ENCODE measurements around the gene PRKRIP1.
"Not testable (repeated sequence)": the region's sequence is repeated elsewhere in the genome, so short reads cannot be mapped to it uniquely, and the experiment has no call there.

The PRKRIP1 gene

DNA sequence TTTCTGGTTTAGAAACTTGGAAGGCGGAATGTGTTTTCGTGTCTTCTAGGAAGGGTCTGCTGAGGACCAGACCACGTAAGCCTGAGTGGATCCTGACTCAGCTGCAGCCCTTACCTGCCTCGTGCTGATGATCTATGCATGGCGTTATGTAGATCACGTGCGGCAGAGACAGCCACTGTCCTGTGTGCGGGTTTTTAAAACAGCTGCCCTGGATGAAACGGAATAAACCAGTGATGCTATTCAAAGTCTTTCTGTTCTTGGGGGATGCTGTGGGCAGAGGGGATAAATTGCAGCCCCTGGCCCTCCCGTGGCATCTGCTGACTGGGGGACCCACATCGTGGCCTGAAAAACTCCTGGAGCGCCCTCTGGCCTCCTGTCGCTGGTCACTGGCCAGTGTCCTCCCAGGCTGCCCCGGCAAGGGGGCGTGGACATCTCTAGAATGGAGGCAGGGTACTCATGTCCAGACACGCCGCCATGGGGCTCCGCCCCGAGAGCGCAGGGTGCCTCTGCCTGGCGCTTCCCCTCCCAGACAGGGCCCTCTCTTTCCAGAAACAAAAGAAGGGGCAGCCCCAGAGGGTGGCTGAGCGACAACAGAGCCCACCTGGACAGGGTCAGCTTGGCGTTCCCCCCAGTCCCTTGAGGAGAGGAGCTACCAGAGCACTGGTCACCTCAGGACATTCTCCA, 55.4 kb downstream of the PRKRIP1 start:
- Mint-ChIP-seq H3K4me3 (no peak overlapping the region), H3K27ac (no peak overlapping the region), H3K4me1 (no peaks in the 10 kb centered on the region), H3K27me3 (ENCODE audit: low read depth) (no peaks in the 10 kb centered on the region), H3K36me3 (ENCODE audit: low read depth) (peaks cover 5% of the 10 kb centered on the region), H3K9me3 (no peaks in the 10 kb centered on the region)
- TF ChIP-seq, protein P1, sequence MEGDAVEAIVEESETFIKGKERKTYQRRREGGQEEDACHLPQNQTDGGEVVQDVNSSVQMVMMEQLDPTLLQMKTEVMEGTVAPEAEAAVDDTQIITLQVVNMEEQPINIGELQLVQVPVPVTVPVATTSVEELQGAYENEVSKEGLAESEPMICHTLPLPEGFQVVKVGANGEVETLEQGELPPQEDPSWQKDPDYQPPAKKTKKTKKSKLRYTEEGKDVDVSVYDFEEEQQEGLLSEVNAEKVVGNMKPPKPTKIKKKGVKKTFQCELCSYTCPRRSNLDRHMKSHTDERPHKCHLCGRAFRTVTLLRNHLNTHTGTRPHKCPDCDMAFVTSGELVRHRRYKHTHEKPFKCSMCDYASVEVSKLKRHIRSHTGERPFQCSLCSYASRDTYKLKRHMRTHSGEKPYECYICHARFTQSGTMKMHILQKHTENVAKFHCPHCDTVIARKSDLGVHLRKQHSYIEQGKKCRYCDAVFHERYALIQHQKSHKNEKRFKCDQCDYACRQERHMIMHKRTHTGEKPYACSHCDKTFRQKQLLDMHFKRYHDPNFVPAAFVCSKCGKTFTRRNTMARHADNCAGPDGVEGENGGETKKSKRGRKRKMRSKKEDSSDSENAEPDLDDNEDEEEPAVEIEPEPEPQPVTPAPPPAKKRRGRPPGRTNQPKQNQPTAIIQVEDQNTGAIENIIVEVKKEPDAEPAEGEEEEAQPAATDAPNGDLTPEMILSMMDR (IDR thresholded peaks at IDR 0.05; ENCODE audit: unreplicated experiment in 3 of 3): no peak

GRCh38 chr7:102452451-102452850, 56.3 kb downstream of the PRKRIP1 start:
- Mint-ChIP-seq H3K36me3 (ENCODE audit: low read depth) (peaks cover 10% of the 10 kb centered on the region), H3K9me3 (no peaks in the 10 kb centered on the region), H3K4me3 (no peak overlapping the region), H3K4me1 (no peaks in the 10 kb centered on the region), H3K27me3 (ENCODE audit: low read depth) (no peaks in the 10 kb centered on the region), H3K27ac (no peak overlapping the region)
- TF ChIP-seq, protein P1 (IDR thresholded peaks at IDR 0.05; ENCODE audit: unreplicated experiment in 3 of 3): no peak

DNA sequence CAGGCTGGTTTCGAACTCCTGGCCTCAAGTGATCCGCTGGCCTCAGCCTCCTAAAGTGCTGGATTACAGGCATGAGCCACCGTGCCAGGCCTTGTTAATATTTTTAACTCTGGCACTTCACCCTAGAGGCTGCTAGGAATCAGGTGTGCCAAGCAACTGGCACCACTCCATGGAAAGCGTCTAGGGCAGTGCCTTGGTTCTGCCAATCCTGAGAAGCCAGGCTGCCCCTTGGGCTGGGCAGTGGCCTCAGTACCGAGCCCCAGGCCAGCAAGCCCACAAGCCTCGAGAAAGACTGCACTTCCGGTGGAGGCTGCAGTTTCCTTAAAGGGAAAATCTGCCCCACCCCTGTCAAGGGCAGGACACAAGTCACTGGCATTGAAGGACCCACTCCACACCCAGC, 57.2 kb downstream of the PRKRIP1 start:
- no peaks in the 10 kb centered on the region for H3K27me3 Mint-ChIP-seq (ENCODE audit: low read depth)
- no peaks in the 10 kb centered on the region for H3K9me3 Mint-ChIP-seq
- no peak overlapping the region for H3K4me3 Mint-ChIP-seq
- TF ChIP-seq, protein P1 (IDR thresholded peaks at IDR 0.05; ENCODE audit: unreplicated experiment in 3 of 3): no peak
- H3K36me3 Mint-ChIP-seq (ENCODE audit: low read depth): peaks cover 16% of the 10 kb centered on the region
- no peak overlapping the region for H3K27ac Mint-ChIP-seq
- H3K4me1 Mint-ChIP-seq: no peaks in the 10 kb centered on the region

DNA sequence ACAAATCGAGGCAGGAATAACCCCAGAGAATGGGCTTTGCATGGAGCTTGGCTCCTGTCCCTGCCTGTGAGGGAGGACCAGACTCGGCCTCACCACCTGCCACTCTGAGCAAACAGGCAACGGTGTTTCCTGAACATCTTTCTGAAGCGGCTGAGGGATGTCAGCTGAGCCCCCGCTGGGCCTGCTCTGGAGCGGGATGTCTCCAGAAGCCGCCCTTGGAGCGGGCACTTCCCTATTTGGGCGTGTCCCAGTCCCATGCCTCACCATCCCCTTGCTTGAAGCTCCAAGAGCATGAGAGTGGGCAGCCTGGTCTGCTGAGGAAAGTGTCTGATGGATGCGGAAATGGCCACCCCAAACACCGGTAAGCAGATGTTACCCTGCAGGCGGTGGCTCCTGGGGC, 58.3 kb downstream of the PRKRIP1 start:
- Mint-ChIP-seq H3K4me3 (no peak overlapping the region), H3K9me3 (no peaks in the 10 kb centered on the region), H3K4me1 (no peaks in the 10 kb centered on the region), H3K27me3 (ENCODE audit: low read depth) (no peaks in the 10 kb centered on the region), H3K27ac (no peak overlapping the region), H3K36me3 (ENCODE audit: low read depth) (peaks cover 13% of the 10 kb centered on the region)
- TF ChIP-seq, protein P1 (IDR thresholded peaks at IDR 0.05; ENCODE audit: unreplicated experiment in 3 of 3): no peak

DNA sequence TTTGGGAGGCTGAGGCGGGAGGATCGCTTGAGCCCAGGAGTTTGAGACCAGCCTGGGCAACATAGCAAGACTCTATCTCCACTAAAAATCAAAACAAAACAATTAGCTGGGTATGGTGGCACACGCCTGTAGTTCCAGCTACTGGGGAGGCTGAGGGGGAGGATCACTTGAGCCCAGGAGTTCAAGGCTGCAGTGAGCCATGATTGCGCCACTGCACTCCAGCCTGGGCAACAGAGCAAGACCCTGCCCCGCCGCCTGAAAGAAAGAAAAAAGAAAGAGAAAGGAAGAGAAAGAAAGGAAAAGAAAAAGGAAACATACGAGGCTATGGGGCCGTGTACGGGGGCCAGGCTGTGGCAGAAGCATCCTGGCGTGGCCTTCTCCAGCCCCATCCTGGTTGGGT, 58.8 kb downstream of the PRKRIP1 start:
- H3K4me1 Mint-ChIP-seq; H3K27ac Mint-ChIP-seq; H3K27me3 Mint-ChIP-seq (ENCODE audit: low read depth): not testable (repeated sequence)

DNA sequence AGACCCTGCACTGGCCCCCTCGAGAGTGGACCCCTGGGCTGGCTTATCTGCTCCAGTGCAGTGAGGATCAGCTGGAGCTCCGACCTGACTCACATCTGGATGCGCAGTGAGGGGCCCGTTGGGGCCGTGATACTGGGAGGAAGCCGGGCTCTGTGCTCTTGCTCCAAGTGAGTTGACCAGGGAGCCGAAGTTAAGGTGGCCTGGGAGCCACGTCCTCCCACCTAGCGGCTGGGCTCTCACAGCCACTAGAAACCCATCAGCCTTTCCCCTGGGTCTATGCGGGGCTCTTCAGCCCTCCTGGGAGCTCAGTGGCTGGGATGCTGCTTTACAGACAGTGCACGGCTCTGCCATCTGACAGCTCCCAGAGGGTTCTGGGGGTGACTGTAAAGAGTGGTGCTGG, 59.4 kb downstream of the PRKRIP1 start:
- TF ChIP-seq, protein P1 (IDR thresholded peaks at IDR 0.05; ENCODE audit: unreplicated experiment in 3 of 3): no peak
- no peak overlapping the region for H3K4me3 Mint-ChIP-seq
- peaks cover 14% of the 10 kb centered on the region for H3K36me3 Mint-ChIP-seq (ENCODE audit: low read depth)
- H3K9me3 Mint-ChIP-seq: no peaks in the 10 kb centered on the region
- H3K4me1 Mint-ChIP-seq: no peaks in the 10 kb centered on the region
- no peak overlapping the region for H3K27ac Mint-ChIP-seq
- no peaks in the 10 kb centered on the region for H3K27me3 Mint-ChIP-seq (ENCODE audit: low read depth)

More for the DNA sequence above, 58.8 kb downstream of the PRKRIP1 start:
- peaks cover 13% of the 10 kb centered on the region for H3K36me3 Mint-ChIP-seq (ENCODE audit: low read depth)
- H3K4me3 Mint-ChIP-seq, H3K9me3 Mint-ChIP-seq: not testable (repeated sequence)
